Retina (tissue), 1 donor: Measurements from ENCODE around the gene ATG16L1.

Experiments
- DNase-seq: peaks from one replicate; pipeline ENCODE4 v3.0.0-alpha.2; 2016

The ATG16L1 gene

DNA sequence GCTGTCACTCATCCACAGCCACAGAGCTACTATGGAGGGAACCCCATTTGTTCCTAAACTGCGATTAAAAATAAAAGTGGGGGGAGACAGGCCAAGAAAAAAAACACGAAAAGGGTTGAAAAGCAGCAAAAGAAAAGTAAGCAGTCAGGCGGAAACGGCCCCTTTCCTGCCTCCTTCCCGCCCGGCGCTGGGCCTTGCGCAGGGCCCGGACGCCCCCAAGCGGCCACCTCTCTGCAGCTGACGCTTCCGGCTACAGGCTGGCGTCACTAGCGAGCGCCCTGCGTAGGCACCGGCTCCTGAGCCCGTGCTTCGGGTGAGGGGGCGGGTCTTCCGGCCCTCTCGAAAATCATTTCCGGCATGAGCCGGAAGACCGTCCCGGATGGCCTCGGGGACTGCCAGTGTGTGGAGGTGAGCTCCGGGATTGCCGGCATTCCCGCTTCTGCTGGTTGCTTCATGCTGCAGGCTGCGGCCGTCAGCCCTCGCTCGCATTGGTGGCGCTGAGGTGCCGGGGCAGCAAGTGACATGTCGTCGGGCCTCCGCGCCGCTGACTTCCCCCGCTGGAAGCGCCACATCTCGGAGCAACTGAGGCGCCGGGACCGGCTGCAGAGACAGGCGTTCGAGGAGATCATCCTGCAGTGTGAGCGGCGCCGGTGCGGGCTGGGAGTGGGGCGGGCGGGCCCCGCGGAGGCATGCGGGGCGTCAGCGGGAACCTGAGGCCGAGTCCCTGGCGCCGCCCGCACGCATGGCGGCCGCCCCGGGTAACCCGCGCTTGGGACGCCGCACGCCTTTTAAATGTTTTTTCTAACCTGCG is at the start of gene ATG16L1:
Gene ATG16L1 (plus strand): TSS at position 368 of the 811 bp plus-strand sequence. CDS start 155 bp downstream, at position 523.
- peak; percentile 97 for DNase-seq

DNA sequence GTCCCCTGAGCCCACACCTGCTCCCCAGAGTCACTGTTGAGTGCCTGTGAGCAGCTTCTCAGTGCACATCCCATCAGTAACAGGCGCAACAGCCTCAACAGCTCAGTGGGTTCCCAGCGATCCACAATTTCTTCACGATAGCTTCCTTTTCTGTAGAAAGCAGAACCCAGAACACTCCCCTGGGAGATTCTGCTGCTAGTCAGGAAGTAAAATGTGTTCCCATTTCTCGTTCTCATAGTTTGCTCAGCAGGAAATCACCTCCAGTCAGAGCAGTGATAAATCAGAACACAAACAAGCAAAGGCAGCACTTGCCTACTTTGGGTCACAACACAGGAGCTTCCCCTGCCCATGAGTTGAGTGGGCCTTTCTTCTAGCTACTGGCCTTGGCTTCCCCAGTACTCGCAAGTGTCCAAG is 48.9 kb upstream of the ATG16L1 start:
- no peak for DNase-seq

DNA sequence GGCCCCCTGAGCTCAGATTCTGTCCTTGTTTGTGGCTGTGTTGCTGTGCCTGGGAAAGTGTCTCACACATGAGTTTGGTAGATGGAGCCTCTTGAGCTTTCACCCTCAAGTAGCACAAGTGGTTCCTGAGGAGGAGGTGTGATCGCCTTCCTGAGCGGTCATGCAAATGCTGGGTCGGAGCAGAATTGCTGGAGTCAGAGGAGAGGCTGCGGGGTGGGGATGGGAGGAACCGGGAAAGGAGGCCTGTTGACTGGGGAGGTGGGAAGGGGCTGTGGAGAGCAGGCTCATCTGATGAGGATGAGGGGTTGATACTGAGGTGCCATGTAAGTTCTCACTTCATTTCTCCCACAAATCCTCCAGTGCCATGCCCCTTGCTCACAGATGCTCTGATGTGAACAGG is 48.4 kb upstream of the ATG16L1 start:
- no peak for DNase-seq

DNA sequence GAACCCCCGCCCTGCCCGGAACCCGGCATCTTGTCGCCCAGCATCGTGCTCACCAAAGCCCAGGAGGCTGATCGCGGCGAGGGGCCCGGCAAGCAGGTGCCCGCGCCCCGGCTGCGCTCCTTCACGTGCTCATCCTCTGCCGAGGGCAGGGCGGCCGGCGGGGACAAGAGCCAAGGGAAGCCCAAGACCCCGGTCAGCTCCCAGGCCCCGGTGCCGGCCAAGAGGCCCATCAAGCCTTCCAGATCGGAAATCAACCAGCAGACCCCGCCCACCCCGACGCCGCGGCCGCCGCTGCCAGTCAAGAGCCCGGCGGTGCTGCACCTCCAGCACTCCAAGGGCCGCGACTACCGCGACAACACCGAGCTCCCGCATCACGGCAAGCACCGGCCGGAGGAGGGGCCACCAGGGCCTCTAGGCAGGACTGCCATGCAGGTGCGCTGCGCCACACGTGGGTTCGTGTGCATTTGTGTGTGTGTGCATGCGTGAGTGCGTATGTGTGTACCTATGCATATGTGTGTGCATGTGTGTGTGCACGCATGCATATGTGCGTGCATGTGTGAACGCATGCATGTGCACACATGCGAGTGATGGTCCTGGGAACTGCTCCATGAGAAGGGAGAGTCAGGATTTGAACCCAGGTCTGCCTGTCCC is 47.1 kb upstream of the ATG16L1 start:
- DNase-seq: no peak

DNA sequence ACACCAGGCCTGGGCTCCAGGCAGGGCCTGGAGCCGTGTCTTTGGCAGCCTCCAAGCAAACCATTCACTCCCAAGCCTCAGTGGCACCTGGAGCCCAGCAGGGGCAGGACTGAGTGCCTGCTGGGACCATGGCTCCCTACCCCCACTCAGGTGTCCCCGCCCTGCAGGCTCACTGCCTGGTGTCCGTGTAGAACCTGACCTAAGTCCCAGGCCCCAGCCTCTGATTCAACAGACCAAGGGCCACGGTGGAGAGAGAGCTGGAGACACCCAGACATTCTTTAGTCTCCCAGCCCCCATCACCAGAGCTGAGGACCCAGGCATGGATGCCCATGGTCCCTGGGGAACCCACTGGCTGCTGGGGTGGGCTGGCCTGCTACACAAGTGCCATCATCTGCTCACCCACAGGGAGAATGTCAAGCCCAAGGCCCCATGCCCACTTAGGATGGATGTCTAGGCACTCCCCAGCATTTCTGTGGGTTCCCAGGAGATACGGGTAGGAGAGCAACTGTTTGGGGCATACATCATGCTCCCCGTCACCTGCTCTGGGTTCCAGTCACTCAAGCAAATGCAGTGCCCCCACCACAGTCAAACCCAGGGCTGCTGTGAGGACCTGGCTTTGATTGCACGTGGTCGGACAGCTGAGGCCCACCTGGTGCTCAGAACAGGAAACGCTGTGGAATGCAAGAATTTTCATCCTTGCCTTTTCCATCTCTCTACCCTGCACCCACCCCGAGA is 42.9 kb upstream of the ATG16L1 start:
- no peak for DNase-seq

DNA sequence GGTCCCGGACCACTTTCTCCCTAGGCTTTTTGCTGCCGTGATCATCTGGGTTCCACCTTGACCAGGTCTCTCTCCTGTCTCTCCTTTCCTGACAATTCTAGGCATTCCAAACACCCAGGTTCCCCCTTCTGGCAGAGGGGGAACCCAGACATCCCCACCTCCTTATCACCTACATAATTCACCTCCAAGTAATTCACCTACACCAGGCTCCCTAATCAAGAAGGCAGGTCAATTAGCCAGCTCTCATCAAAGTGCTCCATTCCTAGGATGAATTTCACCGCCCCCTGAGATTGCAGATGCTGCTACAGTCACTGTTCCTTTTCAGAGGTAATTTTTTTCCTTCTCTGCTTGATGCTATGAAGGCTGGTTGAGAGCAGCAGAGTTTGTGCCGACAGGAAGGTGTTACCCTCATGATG is 42.3 kb upstream of the ATG16L1 start:
- DNase-seq: no peak

DNA sequence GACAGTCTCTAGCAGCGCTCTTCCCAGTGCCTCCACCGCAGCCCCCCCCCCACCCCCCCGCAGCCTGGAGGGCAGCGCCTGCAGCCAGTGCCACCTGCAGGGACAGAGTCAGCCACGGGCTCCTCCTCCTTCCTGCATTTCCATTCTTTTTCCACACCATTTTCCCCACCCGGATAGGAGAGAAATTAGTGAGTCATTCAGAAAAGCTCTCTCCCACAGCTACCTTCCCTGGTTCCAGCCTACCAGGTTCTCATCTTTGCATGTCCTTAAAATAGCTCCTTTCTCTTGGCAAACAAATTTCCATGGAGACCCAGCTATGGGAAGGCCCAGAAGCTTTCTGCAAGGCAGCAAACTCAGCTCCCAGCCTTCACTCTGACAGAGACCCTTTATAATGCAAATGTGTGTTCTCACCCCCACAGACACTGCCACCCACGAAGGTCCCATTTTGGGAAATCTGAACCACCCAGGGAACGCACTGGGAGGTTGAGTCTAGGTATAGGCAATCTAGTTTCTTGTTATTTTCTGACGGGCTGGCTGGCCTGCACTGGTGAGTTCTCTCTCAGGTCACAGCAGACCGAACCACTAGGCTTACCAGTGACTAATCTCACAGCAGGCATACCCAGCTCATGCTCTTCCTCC is 41.8 kb upstream of the ATG16L1 start:
- peak; percentile 59 for DNase-seq

DNA sequence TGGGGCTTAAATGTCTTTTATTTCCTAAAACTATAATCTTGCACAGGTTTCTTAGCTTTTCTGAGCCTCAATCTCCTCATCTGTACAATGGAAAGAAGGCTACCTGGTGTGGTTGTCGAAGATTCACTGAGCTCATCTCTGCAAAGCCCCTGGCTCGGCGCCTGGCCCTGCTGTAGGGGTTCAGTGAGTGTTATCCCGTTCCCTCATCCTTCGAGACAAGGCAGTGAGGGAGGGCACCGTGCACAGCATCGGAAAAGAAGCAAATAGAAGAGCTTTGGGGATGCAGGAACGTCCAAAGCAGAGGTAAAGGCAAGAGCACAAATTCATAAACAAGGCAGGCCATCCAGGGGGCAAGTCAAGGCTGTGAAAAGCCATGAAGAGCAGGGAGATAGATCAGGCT is 41.2 kb upstream of the ATG16L1 start:
- no peak for DNase-seq

DNA sequence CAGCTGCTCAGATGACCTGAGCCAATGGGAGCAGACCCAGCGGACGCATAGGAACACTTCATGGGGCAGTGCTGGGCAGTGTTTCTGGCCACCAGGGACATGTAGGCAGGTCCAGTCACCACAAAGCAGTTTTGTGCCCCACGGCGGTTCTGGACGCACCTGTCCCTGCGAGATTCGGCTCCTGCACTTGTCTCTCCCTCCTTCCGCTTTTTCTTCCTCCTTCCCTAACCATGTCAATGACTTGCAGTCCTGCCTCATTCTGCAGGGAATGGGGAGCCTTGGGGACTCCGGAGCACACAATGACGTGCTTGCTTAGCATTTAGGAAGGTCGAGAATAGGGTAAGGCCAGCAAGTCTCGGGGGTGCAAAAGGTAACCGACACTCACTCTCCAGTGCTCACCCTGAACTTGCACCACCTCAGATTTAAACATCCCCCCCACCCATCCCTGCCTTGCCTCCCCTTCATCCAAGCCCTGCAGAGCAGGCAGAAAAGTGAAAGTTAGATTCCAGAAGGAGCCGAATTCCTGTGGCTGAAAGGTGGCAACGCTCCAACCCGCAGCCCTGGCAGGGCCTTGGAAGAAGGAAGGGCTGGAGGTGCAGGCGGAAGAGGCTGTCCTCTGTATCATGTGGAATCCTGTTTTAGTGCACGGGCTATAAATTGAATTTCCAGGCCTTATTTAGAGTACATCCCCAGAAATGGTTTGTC is 40.5 kb upstream of the ATG16L1 start:
- no peak for DNase-seq

DNA sequence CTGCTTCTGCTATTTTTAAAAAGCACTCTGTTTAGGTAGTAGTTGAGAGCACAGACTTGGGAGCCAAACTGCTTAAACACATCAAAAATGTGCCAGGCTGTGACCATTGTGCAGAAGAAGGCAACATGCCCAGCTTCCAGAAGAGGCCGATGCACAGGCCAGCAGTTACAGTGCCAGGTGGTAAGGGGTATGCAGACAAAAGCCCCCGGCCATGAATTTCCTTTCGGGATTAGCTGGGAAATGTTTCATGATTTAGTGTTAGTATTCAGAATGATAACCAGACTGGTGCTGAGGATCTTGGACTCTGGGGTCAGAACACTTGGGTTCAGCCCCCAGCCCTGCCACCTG is 40.0 kb upstream of the ATG16L1 start:
- DNase-seq: no peak

DNA sequence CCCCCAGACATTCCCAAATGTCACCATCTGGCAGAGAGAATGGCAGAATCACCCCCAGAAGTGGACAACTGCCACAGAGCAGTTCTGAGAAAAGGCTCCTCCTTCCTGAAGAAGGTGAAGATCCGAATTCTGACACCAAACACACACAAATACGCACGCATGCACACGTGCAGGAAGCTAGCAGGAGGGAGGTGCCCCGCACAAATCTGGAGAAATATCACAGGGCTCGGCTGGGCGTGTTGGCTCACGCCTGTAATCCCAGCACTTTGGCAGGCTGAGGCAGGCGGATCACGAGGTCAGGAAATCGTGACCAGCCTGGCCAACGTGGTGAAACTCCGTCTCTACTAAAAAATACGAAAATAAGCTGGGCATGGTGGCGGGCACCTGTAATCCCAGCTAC is 38.5 kb upstream of the ATG16L1 start:
- DNase-seq: no peak

DNA sequence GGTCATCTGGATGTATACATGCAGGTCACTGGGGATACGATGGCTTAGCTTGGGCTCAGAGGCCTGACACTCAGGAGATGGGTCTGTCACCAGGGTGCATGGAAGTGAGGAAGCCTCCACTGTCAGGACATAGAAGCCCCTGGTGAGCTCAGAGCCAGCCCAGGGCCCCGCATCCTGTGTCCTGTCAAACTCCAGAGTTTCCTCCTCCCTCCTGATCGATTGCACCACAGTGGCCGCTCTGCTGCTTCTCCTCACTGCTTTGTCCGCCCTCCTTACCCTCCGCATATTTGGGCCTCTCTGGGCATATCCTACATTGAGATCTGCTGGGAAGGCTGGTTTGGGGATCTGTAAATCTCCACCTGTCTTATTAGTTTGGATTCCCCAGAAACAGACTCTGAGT is 37.5 kb upstream of the ATG16L1 start:
- no peak for DNase-seq

DNA sequence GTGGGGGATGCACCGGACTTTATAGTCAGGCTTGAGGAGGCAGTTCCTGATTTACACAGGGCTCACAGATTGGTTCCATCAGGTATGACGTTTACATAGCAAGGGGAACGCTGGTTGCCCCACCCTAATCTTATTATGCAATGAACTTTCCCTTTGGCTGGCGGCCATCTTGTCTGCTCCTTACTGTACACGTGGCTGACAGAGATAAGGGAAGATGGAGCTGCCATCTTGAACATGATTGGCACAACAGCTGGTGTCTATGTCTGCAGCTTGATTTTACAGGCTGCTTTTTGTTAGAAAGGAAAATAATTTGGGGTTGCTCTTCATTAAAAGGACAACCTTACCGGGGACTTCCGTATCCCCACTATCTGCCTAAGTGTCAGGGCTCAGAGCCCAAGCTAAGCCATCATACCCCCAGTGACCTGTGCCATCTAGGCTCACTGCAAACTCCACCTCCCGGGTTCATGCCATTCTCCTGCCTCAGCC is 33.5 kb upstream of the ATG16L1 start:
- no peak for DNase-seq

DNA sequence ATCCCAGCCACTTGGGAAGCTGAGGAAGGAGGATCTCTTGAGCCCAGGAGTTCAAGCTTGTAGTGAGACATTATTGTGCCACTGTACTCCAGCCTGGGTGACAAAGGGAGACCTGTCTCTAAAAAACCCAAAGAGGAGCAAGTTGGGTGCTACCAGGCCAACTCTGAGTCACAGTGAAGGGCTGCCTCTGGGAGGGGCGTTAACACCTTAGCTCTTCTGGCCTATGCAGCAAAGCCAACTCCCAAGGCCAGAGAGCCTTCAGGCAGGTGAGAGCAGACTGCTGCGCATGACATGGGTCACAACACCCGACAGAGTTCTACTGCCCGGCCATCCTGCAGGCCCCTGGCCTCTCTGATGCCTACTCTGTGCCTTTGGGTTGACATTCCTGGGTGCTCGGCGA is 32.6 kb upstream of the ATG16L1 start:
- no peak for DNase-seq

DNA sequence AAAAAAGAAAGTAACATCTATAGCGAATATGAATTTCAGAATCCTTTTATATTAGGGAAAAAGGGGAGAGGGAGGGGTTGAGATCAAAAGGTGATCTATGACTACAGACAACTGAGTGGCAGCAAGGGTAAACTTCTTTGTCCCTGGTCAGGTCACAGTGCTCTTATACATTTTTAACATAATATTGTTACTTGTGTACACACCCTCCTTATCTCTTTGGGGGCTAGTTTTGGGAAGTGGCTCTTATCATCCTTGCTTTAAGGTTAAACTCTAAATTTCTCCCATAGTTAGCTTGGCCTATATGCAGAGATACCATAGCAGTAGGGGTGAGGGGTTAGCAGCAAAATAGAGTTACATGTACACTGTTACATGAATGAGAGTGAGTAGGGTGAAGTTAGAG is 31.6 kb upstream of the ATG16L1 start:
- no peak for DNase-seq

DNA sequence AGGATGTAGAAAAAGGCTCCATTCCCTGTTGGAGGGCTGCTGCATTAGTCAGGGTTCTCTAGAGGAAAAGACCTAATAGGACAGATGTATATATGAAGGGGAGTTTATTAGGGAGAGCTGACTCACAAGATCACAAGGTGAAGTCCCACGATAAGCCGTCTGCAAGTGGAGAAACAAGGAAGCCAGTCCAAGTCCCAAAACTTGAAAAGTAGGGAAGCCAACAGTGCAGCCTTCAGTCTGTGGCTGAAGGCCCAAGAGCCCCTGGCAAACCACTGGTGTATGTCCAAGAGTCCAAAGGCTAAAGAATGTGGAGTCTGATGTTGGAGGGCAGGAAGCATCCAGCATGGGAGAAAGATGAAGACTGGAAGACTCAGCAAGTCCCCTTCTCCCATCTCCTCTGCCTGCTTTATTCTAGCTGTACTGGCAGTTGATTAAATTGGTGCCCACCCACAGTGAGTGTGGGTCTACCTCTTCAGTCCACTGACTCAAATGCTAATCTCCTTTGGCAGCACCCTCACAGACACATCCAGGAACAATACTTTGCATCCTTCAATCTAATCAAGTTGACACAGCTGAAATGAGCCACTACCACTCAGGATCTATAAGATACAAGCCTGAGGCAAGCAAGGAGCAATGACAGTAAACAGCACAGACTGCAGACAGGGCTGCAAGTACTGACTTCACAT is 30.0 kb upstream of the ATG16L1 start:
- DNase-seq: peak; percentile 87

DNA sequence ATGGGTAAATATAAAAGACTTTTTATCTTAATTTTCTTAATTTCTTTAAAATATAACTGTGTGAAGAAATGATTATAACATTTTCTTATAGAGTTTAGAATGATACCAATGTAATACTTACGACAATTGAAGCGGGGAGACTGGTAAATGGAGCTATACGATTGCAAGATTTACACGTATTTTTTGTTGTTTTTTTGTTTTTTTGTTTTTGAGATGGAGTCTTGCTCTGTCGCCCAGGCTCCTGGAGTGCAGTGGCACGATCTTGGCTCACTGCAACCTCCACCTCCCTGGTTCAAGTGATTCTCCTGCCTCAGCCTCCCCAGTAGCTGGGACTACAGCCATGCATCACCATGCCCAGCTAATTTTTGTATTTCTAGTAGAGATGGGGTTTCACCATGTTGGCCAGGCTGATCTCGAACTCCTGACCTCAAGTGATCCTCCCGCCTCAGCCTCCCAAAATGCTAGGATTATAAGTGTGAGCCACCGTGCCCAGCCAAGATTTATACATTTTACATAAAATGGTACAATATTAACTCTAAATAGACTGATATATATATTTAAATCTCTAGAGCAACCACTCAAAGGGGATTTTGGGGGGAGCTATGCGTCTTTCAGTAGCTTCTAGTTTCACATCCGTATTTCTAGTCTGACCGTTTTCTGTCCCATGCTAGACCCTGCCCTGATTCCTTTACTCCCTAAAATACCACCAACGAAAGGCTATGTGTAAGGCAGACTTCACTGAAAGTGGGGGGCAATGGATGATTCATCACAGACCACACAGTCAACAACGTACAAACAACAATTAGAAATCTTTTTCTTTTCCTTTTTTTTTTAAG is 28.2 kb upstream of the ATG16L1 start:
- no peak for DNase-seq

DNA sequence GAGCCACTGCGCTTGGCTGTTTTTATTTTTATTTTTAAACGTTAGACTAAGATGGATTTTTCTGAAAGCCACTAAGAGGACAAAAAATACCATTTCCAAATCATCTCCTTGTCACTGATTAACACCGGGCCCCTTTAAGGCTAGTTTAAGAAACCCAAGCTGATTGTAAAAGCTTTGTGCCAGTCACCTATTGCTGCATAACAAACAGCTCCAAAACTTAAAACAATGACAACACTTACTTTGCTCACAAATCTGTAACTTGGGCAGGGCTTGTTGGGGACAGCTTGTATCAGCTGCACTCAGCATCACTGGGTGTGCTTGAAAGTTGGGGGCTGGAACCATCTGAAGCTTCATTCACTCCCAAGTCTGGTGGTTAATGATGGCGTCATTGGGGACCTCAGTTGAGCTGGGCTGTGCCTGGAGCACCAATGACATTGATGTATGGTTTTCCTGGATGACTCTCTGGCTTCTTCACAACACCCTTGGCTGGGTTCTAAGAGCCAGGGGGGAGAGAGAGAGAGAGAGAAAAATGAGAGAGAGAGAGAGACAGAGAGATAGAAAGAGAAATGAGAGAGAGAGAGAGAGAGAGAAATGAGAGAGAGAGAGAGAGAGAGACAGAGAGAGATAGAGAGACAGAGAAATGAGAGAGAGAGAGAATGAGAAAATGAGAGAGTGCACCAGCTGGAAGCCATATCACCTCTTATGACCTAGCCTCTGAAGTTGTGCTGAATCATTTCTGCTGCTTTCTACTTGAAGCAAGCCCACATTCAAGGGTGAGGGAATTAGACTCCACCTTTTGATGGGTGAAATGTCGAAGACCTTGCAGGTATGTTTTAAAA is 26.0 kb upstream of the ATG16L1 start:
- DNase-seq: no peak

DNA sequence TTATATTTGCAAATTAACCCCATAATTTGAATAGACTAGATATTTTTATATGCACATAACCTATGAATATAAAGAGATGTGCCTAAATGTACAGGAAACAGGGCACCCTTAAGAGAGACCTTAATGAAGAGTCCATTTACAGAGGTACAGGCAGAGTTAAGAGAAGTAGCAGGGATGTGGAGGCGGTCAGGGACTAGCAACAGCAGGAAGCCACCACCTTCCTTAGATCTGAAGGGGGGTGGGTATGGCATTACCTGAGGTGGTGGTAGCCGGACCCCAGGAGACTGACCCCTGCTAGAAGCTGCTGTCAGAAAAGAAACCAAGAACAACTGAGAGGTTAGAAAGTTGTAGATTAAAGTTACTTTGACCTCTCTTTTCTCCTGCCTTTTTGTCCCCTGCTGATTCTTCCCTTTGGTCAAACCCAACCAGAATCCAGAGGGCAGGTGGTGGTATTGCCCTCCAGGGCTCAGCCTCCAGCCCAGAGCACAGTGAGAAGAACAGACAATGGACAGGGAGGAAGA is 24.9 kb upstream of the ATG16L1 start:
- DNase-seq: no peak
